HG03342 (cell line): ENCODE data around the gene RPL35A.

ENCODE experiments used
- ATAC-seq: cut with Tn5 transposase; IDR thresholded peaks from one replicate; pipeline ENCODE4 v1.9.1; 2021; ENCODE audit warnings: mild to moderate bottlenecking, moderate library complexity; ENCODE audit not compliant: unreplicated experiment

The RPL35A gene

DNA sequence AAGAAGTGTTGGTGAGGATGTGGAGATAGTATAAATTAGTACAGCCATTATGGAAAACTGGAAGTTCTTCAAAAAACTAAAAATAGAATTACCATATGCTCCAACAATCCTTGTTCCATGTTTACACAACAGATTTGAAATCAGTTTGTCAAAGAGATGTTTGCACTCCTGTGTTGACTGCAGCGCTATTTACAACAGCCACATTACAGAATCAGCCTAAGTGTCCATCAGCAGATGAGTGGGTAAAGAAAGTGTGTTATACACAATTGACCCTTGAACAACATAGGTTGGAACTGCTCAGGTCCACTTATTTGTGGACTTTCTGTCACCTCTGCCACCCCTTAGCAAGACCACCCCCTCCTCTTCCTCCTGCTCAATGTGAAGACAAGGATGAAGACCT lies 44.7 kb downstream of the RPL35A start:
- no peak for ATAC-seq

DNA sequence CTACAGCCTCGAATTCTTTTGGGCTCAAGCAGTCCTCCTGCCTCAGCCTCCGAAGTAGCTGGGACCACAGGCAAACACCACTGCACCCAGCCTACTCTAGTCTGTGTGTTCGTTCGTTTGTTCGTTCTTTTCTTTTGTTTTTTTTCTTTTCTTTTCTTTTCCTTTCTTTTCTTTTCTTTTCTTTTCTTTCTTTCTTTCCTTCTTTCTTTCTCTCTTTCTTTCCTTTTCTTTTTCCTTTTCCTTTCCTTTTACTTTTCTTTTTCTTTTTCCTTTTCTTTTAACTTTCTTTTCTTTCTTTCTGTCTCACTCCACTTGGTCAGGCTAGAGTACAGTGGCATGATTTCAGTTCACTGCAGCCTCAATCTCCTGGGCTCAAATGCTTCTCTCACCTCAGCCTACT lies 46.9 kb downstream of the RPL35A start:
- no peak for ATAC-seq

DNA sequence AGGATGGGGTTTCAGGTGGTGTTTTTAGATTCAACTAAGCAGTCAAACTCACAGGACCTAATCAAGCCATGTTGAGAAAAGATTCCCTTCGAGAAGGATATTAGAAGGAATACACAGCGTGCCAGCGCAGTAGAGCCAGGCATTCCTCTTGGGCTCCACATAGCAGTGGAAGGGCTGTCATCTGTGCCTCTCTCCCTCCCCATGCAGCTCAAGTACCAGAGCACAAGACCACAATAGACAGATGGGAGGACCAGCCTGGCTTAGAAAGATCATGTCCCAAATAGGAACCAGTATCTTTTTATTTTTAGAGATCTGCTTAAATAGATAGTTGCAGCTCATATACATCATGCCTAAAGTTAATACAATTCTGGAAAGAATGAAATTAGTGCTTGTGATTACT lies 47.9 kb downstream of the RPL35A start:
- no peak for ATAC-seq
